Glutamatergic neuron (in vitro differentiated cells): ENCODE results near the gene BMI1. TPM values are rescaled to one million over a fixed set of nuclear protein-coding genes. Genes with fewer than 3 reads are reported as not detected.

Source experiments
- DNase-seq: peaks from one replicate; pipeline ENCODE4 v3.0.0; 2022
- H3K27ac Mint-ChIP-seq: one replicate; pipeline ENCODE4 v1.8.0; 2020; ENCODE audit warnings: mild to moderate bottlenecking, mixed read lengths, inconsistent platforms; ENCODE audit not compliant: unreplicated experiment
- H3K27me3 Mint-ChIP-seq: one replicate; pipeline ENCODE4 v1.8.0; 2020; ENCODE audit warnings: mild to moderate bottlenecking, moderate library complexity, mixed read lengths, inconsistent platforms; ENCODE audit not compliant: unreplicated experiment
- H3K36me3 Mint-ChIP-seq: one replicate; pipeline ENCODE4 v1.8.0; 2020; ENCODE audit warnings: mild to moderate bottlenecking, mixed read lengths, inconsistent platforms; ENCODE audit not compliant: unreplicated experiment
- H3K4me1 Mint-ChIP-seq: one replicate; pipeline ENCODE4 v1.8.0; 2020; ENCODE audit warnings: mild to moderate bottlenecking, low read depth, mixed read lengths, inconsistent platforms; ENCODE audit not compliant: unreplicated experiment
- H3K4me3 Mint-ChIP-seq: one replicate; pipeline ENCODE4 v1.8.0; 2020; ENCODE audit warnings: mild to moderate bottlenecking, mixed read lengths, inconsistent platforms; ENCODE audit not compliant: unreplicated experiment
- H3K9me3 Mint-ChIP-seq: one replicate; pipeline ENCODE4 v1.8.0; 2020; ENCODE audit warnings: mild to moderate bottlenecking, moderate library complexity, mixed read lengths, inconsistent platforms; ENCODE audit not compliant: unreplicated experiment
- total RNA-seq: library from RNA; stranded (reverse); fragmentation: NEBNext Ultra II Directional; extraction: Animal tissue kit (Norgen Biotek cat#: 25700); gene quantifications from one replicate; pipeline ENCODE4 v1.2.1, GENCODE V29; 2021; ENCODE audit not compliant: unreplicated experiment
- TF ChIP-seq, protein P1 (sequence below): fragments of 200-600 bp; sonication (generic); IDR thresholded peaks from one replicate; pipeline ENCODE4 v1.5.0; 2021; ENCODE audit not compliant: partially characterized antibody, unreplicated experiment

BMI1 gene
- total RNA-seq, 1 donor from 2014 or later, result 23.3 TPM

DNA sequence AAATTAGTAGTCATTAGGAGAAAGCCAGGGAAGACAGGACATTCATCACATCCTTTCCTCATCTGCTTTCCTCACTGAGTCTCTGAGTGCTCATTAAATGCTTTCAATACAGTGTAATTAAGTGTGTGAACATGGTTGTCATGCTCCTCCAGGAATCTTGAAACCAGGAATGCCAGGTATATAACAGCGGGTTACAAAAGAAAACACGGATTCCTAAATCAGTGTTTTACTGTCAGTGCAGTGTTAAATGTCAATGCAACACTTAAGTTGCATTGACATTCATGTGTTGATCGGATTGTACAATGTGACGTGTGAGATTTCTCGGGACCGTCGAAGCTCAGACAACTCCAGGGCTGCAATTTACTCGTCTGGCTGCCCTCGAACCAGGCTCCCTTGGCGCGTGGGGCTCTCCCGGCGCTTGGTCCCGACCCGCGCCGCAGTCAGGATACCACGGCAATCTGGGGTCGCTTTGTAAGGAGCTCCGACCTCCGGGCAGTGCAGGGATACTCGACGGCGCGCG, 23.9 kb downstream of the BMI1 start:
- H3K27ac Mint-ChIP-seq, result no peak overlapping the region
- peaks cover 16% of the 10 kb centered on the region for H3K27me3 Mint-ChIP-seq
- TF ChIP-seq, protein P1, sequence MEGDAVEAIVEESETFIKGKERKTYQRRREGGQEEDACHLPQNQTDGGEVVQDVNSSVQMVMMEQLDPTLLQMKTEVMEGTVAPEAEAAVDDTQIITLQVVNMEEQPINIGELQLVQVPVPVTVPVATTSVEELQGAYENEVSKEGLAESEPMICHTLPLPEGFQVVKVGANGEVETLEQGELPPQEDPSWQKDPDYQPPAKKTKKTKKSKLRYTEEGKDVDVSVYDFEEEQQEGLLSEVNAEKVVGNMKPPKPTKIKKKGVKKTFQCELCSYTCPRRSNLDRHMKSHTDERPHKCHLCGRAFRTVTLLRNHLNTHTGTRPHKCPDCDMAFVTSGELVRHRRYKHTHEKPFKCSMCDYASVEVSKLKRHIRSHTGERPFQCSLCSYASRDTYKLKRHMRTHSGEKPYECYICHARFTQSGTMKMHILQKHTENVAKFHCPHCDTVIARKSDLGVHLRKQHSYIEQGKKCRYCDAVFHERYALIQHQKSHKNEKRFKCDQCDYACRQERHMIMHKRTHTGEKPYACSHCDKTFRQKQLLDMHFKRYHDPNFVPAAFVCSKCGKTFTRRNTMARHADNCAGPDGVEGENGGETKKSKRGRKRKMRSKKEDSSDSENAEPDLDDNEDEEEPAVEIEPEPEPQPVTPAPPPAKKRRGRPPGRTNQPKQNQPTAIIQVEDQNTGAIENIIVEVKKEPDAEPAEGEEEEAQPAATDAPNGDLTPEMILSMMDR, result no peak
- no peak for DNase-seq
- H3K9me3 Mint-ChIP-seq, result peaks cover 7% of the 10 kb centered on the region
- H3K4me1 Mint-ChIP-seq, result no peaks in the 10 kb centered on the region
- peak overlapping the region; percentile 79 for H3K4me3 Mint-ChIP-seq
- H3K36me3 Mint-ChIP-seq, result peaks cover 4% of the 10 kb centered on the region

DNA sequence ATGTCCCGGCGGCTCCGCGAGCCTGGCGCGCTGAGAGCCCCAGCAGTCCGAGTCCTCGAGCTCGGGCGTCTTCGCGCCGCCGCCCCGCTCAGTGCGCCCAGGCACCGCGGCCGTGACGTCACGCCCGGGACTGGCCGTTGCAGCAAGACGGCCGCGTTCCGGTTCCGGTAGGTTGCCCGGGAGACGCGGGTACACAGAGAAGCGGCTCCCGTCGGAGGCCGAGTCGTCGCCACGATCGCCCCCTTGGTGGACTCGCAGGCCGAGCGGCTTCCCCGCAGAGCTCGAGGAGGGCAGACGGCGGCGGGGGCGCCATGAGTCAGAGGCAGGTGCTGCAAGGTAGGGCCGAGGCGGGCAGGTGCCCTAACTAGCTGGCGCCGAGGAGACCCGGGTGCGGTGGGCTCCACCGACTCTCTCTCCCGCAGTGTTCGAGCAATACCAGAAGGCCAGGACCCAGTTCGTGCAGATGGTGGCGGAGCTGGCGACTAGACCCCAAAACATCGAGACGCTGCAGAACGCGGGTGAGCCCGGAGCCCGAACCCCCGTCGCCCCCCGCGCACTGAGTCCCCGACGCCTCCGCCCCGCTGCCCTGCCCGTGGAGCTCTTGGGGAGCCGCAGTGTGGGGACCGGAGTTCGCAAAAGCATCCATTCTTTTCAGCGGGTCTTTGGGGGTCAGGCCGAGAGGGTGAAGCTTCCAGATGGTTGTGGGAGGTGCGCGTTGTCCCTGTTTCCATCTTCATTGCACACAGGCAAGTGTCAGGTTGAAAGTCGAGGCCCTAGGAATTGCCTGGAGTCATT, 24.6 kb downstream of the BMI1 start, which contains the start of gene SPAG6:
Gene SPAG6 (plus strand): TSS at position 196 of the 795 bp plus-strand sequence. CDS start 116 bp downstream, at position 312.
- peaks cover 3% of the 10 kb centered on the region for H3K9me3 Mint-ChIP-seq
- DNase-seq, result peak; percentile 64
- H3K4me3 Mint-ChIP-seq, result peak within 1 kb of the TSS; percentile 79
- TF ChIP-seq, protein P1, result no peak
- peaks cover 4% of the 10 kb centered on the region for H3K36me3 Mint-ChIP-seq
- no peaks in the 10 kb centered on the region for H3K4me1 Mint-ChIP-seq
- no peak within 1 kb of the TSS for H3K27ac Mint-ChIP-seq
- peaks cover 13% of the 10 kb centered on the region for H3K27me3 Mint-ChIP-seq

DNA sequence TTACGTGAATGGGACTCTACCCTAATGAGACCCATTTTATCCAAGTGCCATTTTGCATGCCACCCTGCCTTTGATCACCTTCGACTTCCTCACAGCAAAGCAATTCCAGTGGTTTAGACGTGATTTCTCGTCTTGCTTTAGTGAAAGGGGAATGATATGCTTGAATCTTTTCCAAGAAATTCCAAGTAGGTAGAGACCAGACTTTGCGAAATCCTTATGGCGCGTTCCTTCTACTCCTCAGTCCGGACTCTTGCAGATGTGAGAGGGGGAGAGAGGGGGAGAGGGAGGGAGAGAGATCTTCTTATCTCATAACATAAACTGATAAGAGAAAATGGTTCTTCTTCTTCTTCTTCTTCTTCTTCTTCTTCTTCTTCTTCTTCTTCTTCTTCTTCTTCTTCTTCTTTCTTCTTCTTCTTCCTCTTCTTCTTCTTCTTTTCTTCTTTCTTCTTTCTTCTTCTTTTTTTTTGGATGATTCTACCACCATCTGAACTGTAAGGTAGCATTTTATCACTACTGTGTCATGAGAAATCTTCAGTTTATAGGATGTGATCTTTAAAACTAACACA, 25.3 kb downstream of the BMI1 start:
- peak overlapping the region; percentile 73 for H3K4me3 Mint-ChIP-seq
- H3K27me3 Mint-ChIP-seq, result peaks cover 13% of the 10 kb centered on the region
- no peaks in the 10 kb centered on the region for H3K4me1 Mint-ChIP-seq
- peaks cover 3% of the 10 kb centered on the region for H3K9me3 Mint-ChIP-seq
- TF ChIP-seq, protein P1, result no peak
- peaks cover 4% of the 10 kb centered on the region for H3K36me3 Mint-ChIP-seq
- no peak for DNase-seq
- no peak overlapping the region for H3K27ac Mint-ChIP-seq

DNA sequence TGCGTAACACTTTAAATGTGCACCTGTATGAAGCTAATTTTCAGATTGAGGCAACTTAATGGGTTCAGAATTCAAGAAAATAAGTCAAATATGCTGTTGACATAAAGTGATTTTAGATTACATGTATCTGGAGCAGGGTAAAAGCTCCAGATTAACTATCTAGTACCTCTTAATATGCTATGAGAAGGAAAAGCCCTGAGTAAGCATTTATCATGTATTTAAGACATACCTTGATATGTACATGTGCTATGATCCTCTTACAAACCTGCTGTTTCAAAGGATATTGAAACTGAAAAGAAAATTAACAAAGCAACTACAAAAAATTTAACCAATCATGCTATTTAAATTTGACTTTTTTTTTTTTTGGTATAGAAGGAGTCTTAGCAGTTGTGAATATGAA, 28.9 kb downstream of the BMI1 start:
- Mint-ChIP-seq H3K27ac (no peak overlapping the region), H3K27me3 (peaks cover 4% of the 10 kb centered on the region)

More for the DNA sequence above, 28.9 kb downstream of the BMI1 start:
- no peaks in the 10 kb centered on the region for H3K4me1 Mint-ChIP-seq
- DNase-seq, result no peak
- peaks cover 2% of the 10 kb centered on the region for H3K9me3 Mint-ChIP-seq
- H3K36me3 Mint-ChIP-seq, result peaks cover 1% of the 10 kb centered on the region
- no peak overlapping the region for H3K4me3 Mint-ChIP-seq
- TF ChIP-seq, protein P1, result no peak
